G401 (cell line): ENCODE data around the gene MTOR. TPM values are rescaled to one million over a fixed set of nuclear protein-coding genes. Genes with fewer than 3 reads are reported as not detected.
A peak's percentile ranks its signal among the peaks of the same experiment; 100 is the strongest.

ENCODE experiments used
- DNase-seq: peaks from one replicate; pipeline ENCODE4 v3.0.0-alpha.2; 2015; ENCODE audit warnings: low spot score
- in situ Hi-C: cut with HindIII; loops from 2 replicates; pipeline ENCODE4 v1.10.0; 2016; ENCODE audit warnings: low sequenced_read_pairs, mixed read lengths
- total RNA-seq: library from RNA; depleted of rRNA; stranded (reverse); fragments of >200 nt; shearing (Covaris generic); gene quantifications from 2 replicates; pipeline ENCODE4 v1.2.3, GENCODE V29; 2014

MTOR gene
- total RNA-seq, 1 experiment from 2014 or later = 26.7 TPM

- in situ Hi-C loops = no loop called here
- DNase-seq = peak; percentile 87
These were observed 25.0 kb downstream of the MTOR start for GRCh38 chr1:11237356-11237755.

- in situ Hi-C loops = no loop called here
- DNase-seq = no peak
These were observed 29.1 kb downstream of the MTOR start for GRCh38 chr1:11233208-11233607.

GRCh38 chr1:11229203-11229602 lies 33.1 kb downstream of the MTOR start:
- in situ Hi-C loops = no loop called here
- DNase-seq = no peak

GRCh38 chr1:11227106-11228077 lies 35.0 kb downstream of the MTOR start:
- no peak for DNase-seq
- in situ Hi-C loops = no loop called here

- in situ Hi-C loops = no loop called here
These were observed 46.3 kb downstream of the MTOR start for GRCh38 chr1:11216074-11216473.

GRCh38 chr1:11215381-11216005 lies 46.9 kb downstream of the MTOR start:
- in situ Hi-C loops = no loop called here
- no peak for DNase-seq

More at GRCh38 chr1:11216074-11216473, 46.3 kb downstream of the MTOR start:
- DNase-seq = no peak

- no peak for DNase-seq
- in situ Hi-C loops = no loop called here
These were observed 47.5 kb downstream of the MTOR start for GRCh38 chr1:11214698-11215380.

- DNase-seq = no peak
- in situ Hi-C loops = no loop called here
These were observed 50.3 kb downstream of the MTOR start for GRCh38 chr1:11211925-11212587.

- DNase-seq = no peak
- in situ Hi-C loops = no loop called here
These were observed 50.9 kb downstream of the MTOR start for GRCh38 chr1:11211461-11211860.

GRCh38 chr1:11207898-11208611 lies 54.3 kb downstream of the MTOR start:
- in situ Hi-C loops = no loop called here

GRCh38 chr1:11204396-11205190 lies 57.8 kb downstream of the MTOR start:
- in situ Hi-C loops = no loop called here
- DNase-seq = peak; percentile 81

More at GRCh38 chr1:11207898-11208611, 54.3 kb downstream of the MTOR start:
- no peak for DNase-seq

GRCh38 chr1:11198851-11199594 lies 63.3 kb downstream of the MTOR start:
- DNase-seq = peak; percentile 99
- in situ Hi-C loops = no loop called here

GRCh38 chr1:11198257-11198656 lies 64.1 kb downstream of the MTOR start:
- no peak for DNase-seq
- in situ Hi-C loops = no loop called here

- DNase-seq = no peak
- in situ Hi-C loops = no loop called here
These were observed 65.0 kb downstream of the MTOR start for GRCh38 chr1:11197359-11197758.

GRCh38 chr1:11196945-11197344 lies 65.4 kb downstream of the MTOR start:
- no peak for DNase-seq
- in situ Hi-C loops = no loop called here

GRCh38 chr1:11194407-11195176 lies 67.8 kb downstream of the MTOR start:
- DNase-seq = peak; percentile 68
- in situ Hi-C loops = no loop called here

- in situ Hi-C loops = no loop called here
- DNase-seq = peak; percentile 79
These were observed 69.0 kb downstream of the MTOR start for GRCh38 chr1:11193376-11193775.
